ENCODE data around the gene PIGR.

GRCh38 chr1:206882555-206882954, 63.7 kb downstream of the PIGR start:
- TF ChIP-seq SIN3A (IDR thresholded peaks at IDR 0.05; ENCODE audit: borderline replicate concordance, low read depth, low read length), result no peak
- no peak; the same call in 1 of the 2 replicates for TF ChIP-seq CTCF (IDR thresholded peaks at IDR 0.05)
- TF ChIP-seq GABPA (IDR thresholded peaks at IDR 0.05; ENCODE audit: low read depth), result no peak
- no peak for TF ChIP-seq EP300 (IDR thresholded peaks at IDR 0.05; ENCODE audit: borderline replicate concordance in 1 of 2, low read depth in 1 of 2, low read length in 1 of 2)
- no peak for TF ChIP-seq MEF2A (IDR thresholded peaks at IDR 0.05; ENCODE audit: borderline replicate concordance, low read depth)
- no peak for TF ChIP-seq EZH2phosphoT487 (IDR thresholded peaks at IDR 0.05; ENCODE audit: borderline replicate concordance, low read depth)
- no peak for TF ChIP-seq RFX5 (IDR thresholded peaks at IDR 0.05; ENCODE audit: low read length)
- no peak for TF ChIP-seq USF2 (IDR thresholded peaks at IDR 0.05; ENCODE audit: borderline replicate concordance, low read depth, low read length)
- no peak for TF ChIP-seq NRF1 (IDR thresholded peaks at IDR 0.05; ENCODE audit: low read depth, low read length)
- no peak for TF ChIP-seq TCF12 (IDR thresholded peaks at IDR 0.05)

All from SK-N-SH (cell line).